CD4-positive, alpha-beta T cell treated with Interleukin-4 for 1 hour (primary cell): ENCODE measurements around the gene CLPTM1L.

Experiments
- DNase-seq, 2 donors: peaks; one replicate each; pipeline ENCODE4 v3.0.0-alpha.2; 2020 to 2022

Gene CLPTM1L

DNA sequence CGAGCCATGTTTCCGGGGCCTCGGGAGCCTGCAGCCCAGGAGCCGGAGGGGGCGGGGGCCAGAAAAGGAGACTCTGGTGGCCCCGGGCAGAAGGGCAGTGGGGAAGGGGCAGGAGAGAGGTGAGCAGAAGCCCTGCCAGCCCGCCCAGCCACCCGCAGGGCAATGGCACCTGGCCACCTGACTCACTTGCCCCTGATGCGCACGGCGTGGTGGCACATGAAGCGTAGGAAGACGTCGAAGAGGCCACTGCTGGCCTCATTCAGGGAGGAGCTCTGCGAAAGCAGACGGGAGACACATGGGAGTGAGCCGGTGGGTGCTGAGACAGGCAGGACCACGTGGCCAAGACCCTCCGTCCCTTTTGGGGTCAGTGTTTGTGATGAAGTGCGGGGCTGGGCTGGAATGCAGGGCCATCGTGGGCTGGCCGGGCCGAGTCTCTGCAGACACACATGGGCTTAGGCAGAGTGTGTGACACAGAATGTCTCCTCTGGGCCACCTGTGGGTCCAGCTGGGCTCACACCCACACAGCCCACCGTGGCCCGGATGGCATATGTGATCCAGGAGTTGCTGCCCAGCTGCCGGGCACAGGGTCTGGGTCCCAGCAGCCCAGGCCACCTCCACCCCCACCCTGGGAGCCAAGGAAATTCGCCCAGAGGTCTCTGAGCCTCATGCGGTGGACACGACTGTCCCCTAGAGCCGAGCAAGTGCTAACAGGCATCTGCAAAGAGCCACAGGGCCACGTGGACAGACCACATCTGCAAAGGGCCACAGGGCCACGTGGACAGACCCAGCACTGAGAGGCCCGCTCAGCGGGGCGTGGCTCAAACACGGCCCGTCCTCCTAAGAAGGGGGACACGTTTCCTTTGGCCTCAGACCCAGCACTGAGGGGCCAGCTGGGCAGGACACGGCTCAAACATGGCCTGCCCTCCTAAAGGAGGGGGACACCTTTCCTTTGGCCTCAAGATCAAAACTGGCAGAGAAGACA, 73.7 kb downstream of the CLPTM1L start:
- no peak for DNase-seq

DNA sequence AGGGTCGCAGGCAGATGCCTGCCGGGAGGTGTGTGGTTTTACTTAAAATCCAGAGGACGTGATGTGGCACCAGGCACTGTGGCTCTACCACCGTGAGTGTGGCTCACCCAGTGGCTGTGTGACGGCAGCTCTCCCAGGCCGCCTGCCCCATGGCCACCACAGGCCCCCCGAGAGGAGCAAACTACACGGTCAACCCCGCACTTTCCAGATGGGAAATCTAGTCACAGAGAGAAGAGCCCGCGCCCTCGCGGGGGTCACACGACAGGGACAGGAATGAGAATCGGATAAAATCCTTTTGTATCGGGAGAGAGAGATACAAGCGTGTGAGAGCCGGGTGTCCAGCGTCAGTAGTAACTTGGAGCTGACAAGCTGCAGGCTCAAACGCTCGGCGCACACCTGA, 74.5 kb downstream of the CLPTM1L start:
- no peak for DNase-seq

DNA sequence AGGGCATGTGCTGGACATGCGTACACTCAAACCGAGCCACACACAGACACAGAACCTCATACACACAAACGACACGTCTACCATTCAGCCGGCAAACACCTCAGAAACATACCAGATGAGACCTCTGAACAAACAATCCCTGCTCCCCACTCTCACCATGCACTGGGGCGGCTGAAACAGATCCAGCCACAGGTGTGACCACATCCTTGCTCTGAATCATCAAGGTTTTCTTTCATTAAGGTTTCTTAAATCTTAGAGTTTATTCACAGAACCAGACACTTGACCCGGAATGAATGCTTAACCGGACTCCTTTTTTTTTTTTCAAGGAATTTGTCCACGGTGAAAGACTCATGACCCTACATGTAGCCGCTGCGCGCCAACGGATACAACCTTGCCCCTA, 76.2 kb downstream of the CLPTM1L start:
- peak in 1 of 2 donors; percentile 28 for DNase-seq

DNA sequence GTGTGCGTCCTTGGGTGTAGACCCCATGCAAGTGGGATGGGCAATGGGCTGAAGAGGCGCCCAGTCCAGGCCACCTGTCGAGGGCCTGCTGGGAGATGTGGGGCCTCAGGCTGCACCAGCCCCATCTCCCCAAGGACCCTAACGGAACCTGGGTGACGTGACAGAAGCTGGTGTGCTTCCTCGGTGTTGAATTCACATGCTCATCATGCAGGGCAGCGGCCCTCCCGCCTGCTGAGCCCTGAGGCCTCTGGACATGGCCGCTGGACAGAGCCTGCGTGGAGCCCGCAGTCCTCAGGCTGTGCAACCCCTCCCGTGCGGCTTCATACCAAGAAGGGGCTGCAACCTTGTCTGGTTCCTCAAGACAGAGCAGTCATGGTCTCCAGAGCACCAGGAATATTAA, 76.8 kb downstream of the CLPTM1L start:
- no peak for DNase-seq
